Fibroblast of villous mesenchyme (primary cell): ENCODE results near the gene ITGAV. TPM values are rescaled to one million over a fixed set of nuclear protein-coding genes. Genes with fewer than 3 reads are reported as not detected.

ENCODE experiments used
- DNase-seq: peaks from one replicate; pipeline ENCODE4 v3.0.0-alpha.2; 2010; ENCODE audit warnings: low read depth
- H3K4me3 ChIP-seq: 2 replicates; pipeline ENCODE4 v1.5.1; 2011; ENCODE audit warnings: low read depth, mild to moderate bottlenecking, low read length
- CTCF ChIP-seq: IDR thresholded peaks from 2 replicates; pipeline ENCODE4 v1.5.1; 2012; ENCODE audit warnings: low read depth, mild to moderate bottlenecking, low read length; ENCODE audit not compliant: insufficient read depth
- total RNA-seq: library from RNA; depleted of rRNA; stranded (reverse); fragments of >200 nt; gene quantifications from 2 replicates; pipeline ENCODE4 v1.2.3, GENCODE V29; 2012

ITGAV gene
- 260 and 417 TPM in 2 replicates for total RNA-seq

DNA sequence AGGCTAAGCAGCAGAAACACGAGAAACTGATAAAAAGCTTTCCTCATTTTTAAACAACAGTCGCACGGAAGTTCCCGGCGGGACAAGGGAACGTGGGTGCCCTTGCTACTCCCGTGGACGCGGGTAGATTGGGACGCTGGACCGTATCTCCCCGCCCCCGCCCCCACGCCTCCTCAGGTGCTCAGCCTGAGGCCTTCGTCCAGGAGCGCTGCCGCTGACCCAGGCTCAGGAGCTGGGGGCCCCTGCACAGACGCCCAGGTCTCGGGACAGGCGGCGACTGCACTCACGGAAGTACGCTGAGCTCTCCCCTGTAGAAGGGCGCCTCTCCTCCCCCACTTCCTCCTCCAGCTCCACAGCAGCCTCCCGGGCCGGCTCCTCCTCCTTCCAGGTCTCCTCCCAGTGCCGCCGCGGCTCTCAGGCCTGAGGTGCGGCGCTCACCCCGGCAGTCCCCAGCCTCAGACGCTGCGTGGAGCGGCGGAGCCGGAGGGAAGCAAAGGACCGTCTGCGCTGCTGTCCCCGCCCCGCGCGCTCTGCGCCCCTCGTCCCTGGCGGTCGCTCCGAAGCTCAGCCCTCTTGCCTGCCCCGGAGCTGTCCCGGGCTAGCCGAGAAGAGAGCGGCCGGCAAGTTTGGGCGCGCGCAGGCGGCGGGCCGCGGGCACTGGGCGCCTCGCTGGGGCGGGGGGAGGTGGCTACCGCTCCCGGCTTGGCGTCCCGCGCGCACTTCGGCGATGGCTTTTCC, at the start of gene ITGAV:
Gene ITGAV (plus strand): TSS at position 445 of the 738 bp plus-strand sequence. CDS start 283 bp downstream, at position 728.
- no peak for TF ChIP-seq CTCF

DNA sequence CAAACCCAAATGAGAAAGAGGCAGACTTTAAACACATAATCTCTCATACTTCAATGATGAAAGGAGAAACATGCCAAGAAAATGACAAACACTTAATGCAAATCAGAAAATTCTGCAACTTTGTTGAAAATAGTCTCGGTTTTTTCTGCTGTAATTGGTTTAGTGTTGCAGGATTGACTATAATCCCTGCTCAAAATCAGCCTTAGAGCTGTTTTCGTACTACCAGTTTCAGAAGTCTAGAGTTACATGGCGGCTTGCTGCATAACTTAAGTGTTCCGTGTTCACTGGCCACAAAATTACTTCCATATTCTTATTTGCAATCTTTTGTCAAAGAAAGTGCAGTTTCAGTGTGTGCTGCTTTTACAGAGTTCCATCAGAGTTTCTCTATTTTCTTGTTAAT, 48.9 kb upstream of the ITGAV start:
- no peak overlapping the region for H3K4me3 ChIP-seq
- no peak for DNase-seq
- no peak for TF ChIP-seq CTCF

More for the DNA sequence above, at the start of gene ITGAV:
- DNase-seq, result peak; percentile 94
- H3K4me3 ChIP-seq, result peak within 1 kb of the TSS; percentile 93

- no peak overlapping the region for H3K4me3 ChIP-seq
- no peak for TF ChIP-seq CTCF
- DNase-seq, result no peak
Measured at GRCh38 chr2:186542002-186542401, 47.9 kb upstream of the ITGAV start.

DNA sequence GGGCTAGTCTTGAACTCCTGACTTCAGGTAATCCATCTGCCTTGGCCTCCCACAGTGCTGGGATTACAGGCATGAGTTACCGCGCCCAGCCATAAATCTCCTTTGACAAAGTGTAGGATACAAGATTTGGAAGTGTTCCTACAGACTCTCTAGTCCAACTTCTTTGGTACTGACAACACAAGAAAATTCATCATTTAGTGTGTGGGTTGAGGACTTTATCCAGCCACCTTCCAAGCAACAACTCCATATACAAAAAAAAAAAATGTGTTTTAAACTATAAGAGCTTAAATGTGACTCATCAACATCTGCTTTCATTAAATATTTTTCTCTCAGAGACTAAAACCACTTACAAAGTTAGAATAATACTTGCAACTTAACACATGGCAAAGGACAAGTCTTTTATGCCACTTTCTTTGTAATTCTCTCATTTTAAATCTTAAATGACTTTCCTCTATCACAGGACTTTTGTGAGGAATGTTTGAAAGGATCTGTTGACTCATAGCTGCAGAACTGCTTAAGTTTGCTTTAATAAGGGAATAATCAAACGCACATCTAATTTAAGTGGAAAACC, 46.2 kb upstream of the ITGAV start:
- peak; percentile 72 for DNase-seq
- H3K4me3 ChIP-seq, result peak overlapping the region; percentile 1
- no peak for TF ChIP-seq CTCF

- peak; percentile 89 for DNase-seq
- no peak for TF ChIP-seq CTCF
- H3K4me3 ChIP-seq, result no peak overlapping the region
Measured at GRCh38 chr2:186544255-186544675, 45.6 kb upstream of the ITGAV start.

GRCh38 chr2:186546846-186547245, 43.0 kb upstream of the ITGAV start:
- DNase-seq, result peak; percentile 31
- H3K4me3 ChIP-seq, result no peak overlapping the region
- TF ChIP-seq CTCF, result no peak
